IMR-90 (cell line): ENCODE data around the gene ATPAF1.

Experiments
- CEBPB ChIP-seq: IDR thresholded peaks from 2 replicates; pipeline ENCODE4 v1.6.1; 2012; ENCODE audit warnings: low read depth, low read length, improper control_type of control experiment
- CHD1 ChIP-seq: IDR thresholded peaks from 2 replicates; pipeline ENCODE4 v1.6.1; 2012; ENCODE audit warnings: low read depth, low read length, improper control_type of control experiment
- CTCF ChIP-seq: conservative IDR thresholded peaks from 2 replicates; pipeline ENCODE4 v1.5.1; 2012; ENCODE audit warnings: mild to moderate bottlenecking, low read depth, low read length, improper control_type of control experiment
- FOS ChIP-seq: fragments of 150-350 bp; IDR thresholded peaks from 2 replicates; pipeline ENCODE4 v1.6.1; 2016; ENCODE audit warnings: low read depth, low read length
- MAZ ChIP-seq: IDR thresholded peaks from 2 replicates; pipeline ENCODE4 v1.6.1; 2012; ENCODE audit warnings: low read depth, mild to moderate bottlenecking, low read length, improper control_type of control experiment, moderate library complexity, borderline replicate concordance
- MXI1 ChIP-seq: IDR thresholded peaks from 2 replicates; pipeline ENCODE4 v1.6.1; 2012; ENCODE audit warnings: low read depth, mild to moderate bottlenecking, low read length, moderate library complexity, borderline replicate concordance
- NFE2L2 ChIP-seq: fragments of 150-350 bp; IDR thresholded peaks from 2 replicates; pipeline ENCODE4 v1.6.1; 2016; ENCODE audit warnings: low read depth, mild to moderate bottlenecking, low read length
- POLR2A ChIP-seq: IDR thresholded peaks from 2 replicates; pipeline ENCODE4 v1.6.1; 2012; ENCODE audit warnings: mild to moderate bottlenecking, low read depth, low read length
- RAD21 ChIP-seq: IDR thresholded peaks from 2 replicates; pipeline ENCODE4 v1.6.1; 2012; ENCODE audit warnings: low read length, improper control_type of control experiment
- RCOR1 ChIP-seq: IDR thresholded peaks from 2 replicates; pipeline ENCODE4 v1.6.1; 2012; ENCODE audit warnings: mild to moderate bottlenecking, low read length, improper control_type of control experiment; ENCODE audit not compliant: insufficient replicate concordance
- RFX5 ChIP-seq: IDR thresholded peaks from 2 replicates; pipeline ENCODE4 v1.8.0; 2012; ENCODE audit warnings: low read depth, mild to moderate bottlenecking, low read length, moderate library complexity
- SMC3 ChIP-seq: fragments of 150-350 bp; IDR thresholded peaks from 2 replicates; pipeline ENCODE4 v1.6.1; 2016; ENCODE audit warnings: low read depth, mild to moderate bottlenecking, antibody characterized with exemption, low read length, moderate library complexity
- USF2 ChIP-seq: fragments of 150-350 bp; IDR thresholded peaks from 2 replicates; pipeline ENCODE4 v1.6.1; 2017; ENCODE audit warnings: mild to moderate bottlenecking, antibody characterized with exemption, low read length, low read depth

- TF ChIP-seq POLR2A (no peak), CTCF (no peak), MXI1 (no peak), SMC3 (no peak), FOS (no peak), CHD1 (no peak), MAZ (no peak), RAD21 (no peak), USF2 (no peak), RFX5 (no peak), NFE2L2 (no peak), RCOR1 (no peak), CEBPB (no peak)
Measured at GRCh38 chr1:46699666-46700065, 31.5 kb upstream of the ATPAF1 start.
